Stimulated activated CD8-positive, alpha-beta memory T cell treated with anti-CD3 and anti-CD28 coated beads, Interleukin-15, amount 100 ng/mL, for 4 hours (primary cell): Measurements from ENCODE around the gene S100A3.

Source experiments
- DNase-seq, 2 donors: peaks; one replicate each; pipeline ENCODE4 v3.0.0-alpha.2; 2020; ENCODE audit warnings: low read depth in 2 of 2

The S100A3 gene

DNA sequence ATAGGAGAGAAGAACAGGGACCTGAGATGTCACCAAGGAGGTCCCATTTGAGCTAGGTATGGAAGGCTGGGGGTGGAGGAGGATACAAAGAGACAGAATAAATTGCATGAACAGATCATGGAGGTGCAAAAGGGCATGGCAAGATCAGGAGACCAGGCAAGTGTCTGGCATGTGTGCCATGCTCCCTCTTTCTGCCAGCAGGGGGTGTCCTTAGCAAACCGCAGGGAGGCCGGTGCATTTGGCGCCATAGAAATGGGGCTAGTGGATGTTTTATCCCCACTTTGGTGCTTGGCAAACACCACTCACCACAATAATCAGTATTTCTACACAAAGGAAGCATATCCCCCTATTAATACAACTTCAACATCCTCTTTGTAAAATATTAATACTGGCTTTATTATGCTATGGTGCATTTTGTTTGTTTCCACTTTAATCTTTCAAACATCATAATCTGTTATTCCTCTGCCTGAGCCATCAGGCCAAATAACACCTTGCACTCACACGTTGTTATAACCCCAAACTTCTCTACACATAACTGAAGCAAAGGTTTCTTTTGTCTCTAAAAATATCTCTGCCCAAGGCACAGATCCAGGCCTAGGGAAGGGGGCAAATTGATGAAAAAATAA, 39.2 kb downstream of the S100A3 start:
- DNase-seq = peak; percentile 30 to 35

GRCh38 chr1:153509036-153509435, 40.0 kb downstream of the S100A3 start:
- no peak for DNase-seq

DNA sequence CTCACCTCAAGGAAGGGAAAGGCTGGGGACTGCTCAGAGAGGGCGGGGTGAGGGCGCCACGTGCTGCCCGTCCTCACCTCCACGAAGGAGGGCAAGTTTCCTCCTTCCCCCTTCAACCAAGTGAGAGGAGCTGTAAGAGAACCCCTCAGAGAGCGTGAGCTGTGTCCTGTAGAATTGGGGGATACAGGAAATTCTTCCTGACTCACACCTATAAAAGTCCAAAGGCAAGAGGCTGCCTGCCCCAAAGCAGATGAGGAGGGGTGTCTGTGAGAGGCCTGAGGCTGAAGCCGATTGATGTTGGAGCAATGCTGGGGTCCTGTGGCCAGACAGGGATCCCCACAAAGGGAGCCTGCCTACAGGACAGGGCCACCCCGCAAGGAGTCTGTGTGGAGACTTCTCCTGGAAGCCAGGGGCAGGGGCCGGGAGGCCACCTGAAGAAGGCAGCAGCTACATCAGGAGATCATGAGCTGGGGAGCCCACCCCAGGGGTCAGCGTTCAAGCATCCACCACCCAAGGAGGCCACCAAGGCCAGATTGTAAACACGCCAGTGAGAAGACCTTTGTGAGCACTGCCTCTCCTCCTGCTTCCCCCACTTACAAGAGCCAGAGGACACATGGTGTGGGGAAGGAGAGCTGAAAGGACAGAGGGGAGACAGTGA, 41.0 kb downstream of the S100A3 start:
- no peak for DNase-seq

- no peak for DNase-seq
These were observed 42.1 kb downstream of the S100A3 start for GRCh38 chr1:153506831-153507413.

GRCh38 chr1:153506386-153506785, 42.7 kb downstream of the S100A3 start:
- DNase-seq = no peak

GRCh38 chr1:153505576-153505975, 43.5 kb downstream of the S100A3 start:
- DNase-seq = no peak

GRCh38 chr1:153503766-153504165, 45.3 kb downstream of the S100A3 start:
- DNase-seq = no peak

- DNase-seq = no peak
These were observed 50.3 kb downstream of the S100A3 start for GRCh38 chr1:153498746-153499145.
